GM12878 (cell line): Measurements from ENCODE around the gene SLC4A1. TPM values are rescaled to one million over a fixed set of nuclear protein-coding genes. Genes with fewer than 3 reads are reported as not detected.

Source experiments
- ATAC-seq: fragments of 200-7000 bp; cut with Tn5 transposase; 3 replicates; pipeline ENCODE4 v1.9.1; 2020; ENCODE audit warnings: mild to moderate bottlenecking, moderate library complexity
- BruUV-seq: library from RNA; stranded (reverse); fragments of 400-500 nt; replicated peaks from 2 replicates; lab custom pipeline; 2021; lab: Mats Ljungman, UMichigan
- CTCF ChIA-PET: fragments of 300-600 bp; sonication (Branson Sonifier 250); formaldehyde crosslinking; extraction: SDS; loops from one replicate; lab custom pipeline; 2021; ENCODE audit warnings: inconsistent platforms; lab: Yijun Ruan, JAX
- POLR2A ChIA-PET: fragments of 350-600 bp; formaldehyde crosslinking; extraction: SDS; loops from one replicate; lab custom pipeline; 2021; ENCODE audit warnings: inconsistent platforms; lab: Charles Lee
- RAD21 ChIA-PET: fragments of 300-600 bp; sonication (Branson Sonifier 250); formaldehyde crosslinking; loops from one replicate; lab custom pipeline; 2023; ENCODE audit warnings: antibody characterized with exemption; ENCODE audit not compliant: unreplicated experiment; lab: Charles Lee
- SMC1A ChIA-PET: fragments of 300-600 bp; sonication (Branson Sonifier 250); formaldehyde crosslinking; loops from one replicate; lab custom pipeline; 2023; ENCODE audit not compliant: unreplicated experiment, uncharacterized antibody; lab: Charles Lee
- DNase-seq: peaks from one replicate; pipeline ENCODE4 v3.0.0-alpha.2; 2011; ENCODE audit warnings: low read depth, low spot score
- FAIRE-seq: peaks from 3 replicates; lab custom pipeline; 2011; peaks lifted over from hg19 to GRCh38; lab: Jason Lieb, UNC
- H2AFZ ChIP-seq: 2 replicates; pipeline ENCODE4 v1.6.0; 2011; ENCODE audit warnings: low read depth, low read length, control low read depth; ENCODE audit not compliant: control insufficient read depth
- H3K27ac ChIP-seq: 2 replicates; pipeline ENCODE4 v1.5.1; 2011; ENCODE audit warnings: control low read depth; ENCODE audit not compliant: control insufficient read depth, insufficient read depth
- H3K27me3 ChIP-seq, 2 experiments: replicated peaks in 1 of 2; 2 replicates each; pipeline versions ENCODE4 v1.6.0 to v1.6.1; 2011; ENCODE audit warnings: low read length in 1 of 2; ENCODE audit not compliant: control insufficient read depth in 2 of 2, insufficient read depth in 2 of 2
- H3K36me3 ChIP-seq, 2 experiments: 2 replicates each; pipeline ENCODE4 v1.5.1; 2011; ENCODE audit warnings: low read length in 1 of 2; ENCODE audit not compliant: control insufficient read depth in 2 of 2, insufficient read depth in 2 of 2
- H3K4me1 ChIP-seq: 2 replicates; pipeline ENCODE4 v1.6.1; 2011; ENCODE audit warnings: mild to moderate bottlenecking, low read length, moderate library complexity, mixed read lengths; ENCODE audit not compliant: control insufficient read depth, insufficient read depth
- H3K4me2 ChIP-seq: 2 replicates; pipeline ENCODE4 v1.6.0; 2011; ENCODE audit warnings: control low read depth; ENCODE audit not compliant: control insufficient read depth, insufficient read depth
- H3K4me3 ChIP-seq: fragments of 200-600 bp; sonication (generic); 2 replicates; pipeline ENCODE4 v1.5.1; 2016
- H3K79me2 ChIP-seq: 2 replicates; pipeline ENCODE4 v1.6.0; 2011; ENCODE audit warnings: low read length; ENCODE audit not compliant: control insufficient read depth, insufficient read depth
- H3K9ac ChIP-seq: 2 replicates; pipeline ENCODE4 v1.8.0; 2011; ENCODE audit warnings: low read length, control low read depth, mixed read lengths; ENCODE audit not compliant: control insufficient read depth, insufficient read depth
- H3K9me3 ChIP-seq: replicated peaks from 3 replicates; pipeline ENCODE4 v1.5.1; 2011; ENCODE audit warnings: mild to moderate bottlenecking, low read length; ENCODE audit not compliant: control insufficient read depth, insufficient read depth
- H4K20me1 ChIP-seq: 2 replicates; pipeline ENCODE4 v1.6.0; 2011; ENCODE audit not compliant: control insufficient read depth, insufficient read depth
- ASH2L ChIP-seq: fragments of 300-600, 200-600 bp; sonication (generic); IDR thresholded peaks from 2 replicates; pipeline ENCODE4 v1.6.1; 2017; ENCODE audit warnings: low read depth, mild to moderate bottlenecking, borderline replicate concordance
- ATF2 ChIP-seq: IDR thresholded peaks from 2 replicates; pipeline ENCODE4 v1.6.1; 2012; ENCODE audit warnings: low read length, inconsistent platforms
- BACH1 ChIP-seq: fragments of 450-650 bp; IDR thresholded peaks from 2 replicates; pipeline ENCODE4 v1.6.1; 2017; ENCODE audit warnings: mild to moderate bottlenecking, borderline replicate concordance
- BMI1 ChIP-seq: fragments of 450-650 bp; IDR thresholded peaks from 2 replicates; pipeline ENCODE4 v1.6.1; 2016; ENCODE audit warnings: mild to moderate bottlenecking, moderate library complexity, borderline replicate concordance
- CBX3 ChIP-seq: fragments of 200-600 bp; sonication (generic); IDR thresholded peaks from 2 replicates; pipeline ENCODE4 v1.6.1; 2016; ENCODE audit warnings: low read depth, borderline replicate concordance
- EED ChIP-seq: sonication (generic); IDR thresholded peaks from 2 replicates; pipeline ENCODE4 v1.6.1; 2016; ENCODE audit warnings: antibody characterized with exemption, low read depth
- ESRRA ChIP-seq: IDR thresholded peaks from 2 replicates; pipeline ENCODE4 v1.6.1; 2012; ENCODE audit warnings: mild to moderate bottlenecking, low read length, improper control_type of control experiment
- HDAC6 ChIP-seq: fragments of 200-600 bp; sonication (generic); IDR thresholded peaks from one replicate; pipeline ENCODE4 v1.8.0; 2017; ENCODE audit warnings: antibody characterized with exemption; ENCODE audit not compliant: unreplicated experiment
- IKZF2 ChIP-seq, 2 experiments: fragments of 450-650 bp; IDR thresholded peaks; 2 replicates each; pipeline ENCODE4 v1.6.1; 2017; ENCODE audit warnings: mild to moderate bottlenecking in 2 of 2, moderate library complexity in 2 of 2
- NR2C2 ChIP-seq: IDR thresholded peaks from 2 replicates; pipeline ENCODE4 v1.6.1; 2011; ENCODE audit warnings: borderline replicate concordance, low read depth; ENCODE audit not compliant: control insufficient read depth, insufficient read length
- TARDBP ChIP-seq: IDR thresholded peaks from 2 replicates; pipeline ENCODE4 v1.6.1; 2016; ENCODE audit warnings: borderline replicate concordance
- TCF12 ChIP-seq: IDR thresholded peaks from 2 replicates; pipeline ENCODE4 v1.6.1; 2011; ENCODE audit warnings: low read depth, mild to moderate bottlenecking, low read length
- ZNF274 ChIP-seq: IDR thresholded peaks from one replicate; pipeline ENCODE4 v1.8.0; 2011; ENCODE audit not compliant: insufficient read length, insufficient read depth
- ZNF384 ChIP-seq: IDR thresholded peaks from 2 replicates; pipeline ENCODE4 v1.6.1; 2012; ENCODE audit warnings: low read depth, mild to moderate bottlenecking, low read length, improper control_type of control experiment, borderline replicate concordance
- WGBS: methylation state at CpG from one replicate; pipeline ENCODE4 v1.1.6; 2016; ENCODE audit warnings: low lambda C conversion rate; ENCODE audit not compliant: insufficient replicate concordance, insufficient coverage; ENCODE audit errors: missing lambda C conversion rate; 5-methylcytosine and 5-hydroxymethylcytosine counted together
- in situ Hi-C: fragments of 300-500 bp; cut with MboI; formaldehyde crosslinking; loops from 9 replicates; pipeline ENCODE4 v1.14.3; 2018; ENCODE audit warnings: mixed read lengths
- intact Hi-C: fragments of 100-400 bp; cut with micrococcal nuclease; formaldehyde crosslinking; loops from one replicate; pipeline ENCODE4 v1.14.2; 2022; ENCODE audit not compliant: unreplicated experiment
- polyA plus RNA-seq, 11 experiments: library from polyadenylated mRNA; depleted of rRNA in 4 of 11; unstranded in 6 of 11; stranded (reverse) in 5 of 11; fragments of >200 nt; fragmentation: Nextera tagmentation in 4 of 11; fragmentation: Illumina TruSeq in 1 of 11; extraction: Ambion mirVana in 4 of 11; extraction: Trizol in 1 of 11; gene quantifications; 1 replicate in 1 of 11; 2 replicates in 10 of 11; pipeline versions ENCODE4 v1.2.1 to v1.2.3, GENCODE V29; 2011 to 2016; ENCODE audit warnings: inconsistent platforms in 2 of 11, missing spikeins in 2 of 11, low read depth in 1 of 11
- total RNA-seq, 4 experiments: library from RNA; depleted of rRNA in 3 of 4; stranded (reverse); fragments of >200 nt in 3 of 4; fragmentation: Illumina TruSeq in 1 of 4; extraction: Trizol in 1 of 4; gene quantifications; 2 replicates each; pipeline versions ENCODE4 v1.2.1 to v1.2.3, GENCODE V29; 2013 to 2021

Gene SLC4A1
- total and polyA plus RNA-seq, 10 of the 15 experiments (the other 5 are each of a cell fraction or from before 2014, with no cell fraction given), result 0.03 TPM; not detected in 9

- ChIA-PET CTCF (interaction anchor here (1.5 kb wide), 1 partner anchor 168 kb away, joined by 3 read pairs; no protein-coding TSS in a partner anchor), RAD21 (no interaction called here), POLR2A (no interaction called here), SMC1A (no interaction called here)
- no peak for ATAC-seq
- no peak for FAIRE-seq
- no peaks in the 10 kb centered on the region for H3K79me2 ChIP-seq
- no peaks in the 10 kb centered on the region for H3K9me3 ChIP-seq
- H3K4me3 ChIP-seq, result no peak overlapping the region
- H3K36me3 ChIP-seq, result no peaks in the 10 kb centered on the region
- TF ChIP-seq BMI1 (no peak), ZNF384 (no peak)
- in situ Hi-C loops (no loop called here), intact Hi-C loops (no loop called here)
- 50% methylated on average over 4 of the region's 4 CpGs for WGBS
- BruUV-seq, result no TSS peak
- no peak overlapping the region for H3K4me2 ChIP-seq
- H3K27me3 ChIP-seq, result no peaks in the 10 kb centered on the region
- no peaks in the 10 kb centered on the region for H4K20me1 ChIP-seq
- DNase-seq, result no peak
- no peak overlapping the region for H2AFZ ChIP-seq
- no peak overlapping the region for H3K9ac ChIP-seq
- peaks cover 16% of the 10 kb centered on the region for H3K4me1 ChIP-seq
- no peak overlapping the region for H3K27ac ChIP-seq
Observed at GRCh38 chr17:44284024-44284400, 16.1 kb upstream of the SLC4A1 start.

- intact Hi-C loops (no loop called here), in situ Hi-C loops (no loop called here)
- H2AFZ ChIP-seq, result no peak overlapping the region
- DNase-seq (no peak), FAIRE-seq (no peak), ATAC-seq (no peak)
- no peak overlapping the region for H3K4me3 ChIP-seq
- POLR2A ChIA-PET, result interaction anchor here (0.7 kb wide), 1 partner anchor 968 kb away, joined by 3 read pairs; no protein-coding TSS in a partner anchor
- H3K27me3 ChIP-seq, result no peaks in the 10 kb centered on the region
- WGBS, result 88% methylated on average over 8 of the region's 8 CpGs
- no peaks in the 10 kb centered on the region for H3K9me3 ChIP-seq
- H3K4me2 ChIP-seq, result no peak overlapping the region
- RAD21 ChIA-PET, result no interaction called here
- no peak for TF ChIP-seq ASH2L
- no peak for TF ChIP-seq ZNF274
- TF ChIP-seq ATF2, result no peak
- no peak for TF ChIP-seq EED
- no peak for TF ChIP-seq BACH1
- TF ChIP-seq ESRRA, result no peak
- no peak for TF ChIP-seq IKZF2 (IDR thresholded peaks at IDR 0.05)
- TF ChIP-seq HDAC6, result no peak
- TF ChIP-seq TARDBP, result no peak
- TF ChIP-seq TCF12, result no peak
- no peak for TF ChIP-seq CBX3
- no peak for TF ChIP-seq NR2C2
- no peaks in the 10 kb centered on the region for H4K20me1 ChIP-seq
- peaks cover 16% of the 10 kb centered on the region for H3K4me1 ChIP-seq
- CTCF ChIA-PET, result no interaction called here
- H3K9ac ChIP-seq, result no peak overlapping the region
- SMC1A ChIA-PET, result no interaction called here
- no peaks in the 10 kb centered on the region for H3K36me3 ChIP-seq
- BruUV-seq, result no TSS peak
- H3K79me2 ChIP-seq, result no peaks in the 10 kb centered on the region
- no peak overlapping the region for H3K27ac ChIP-seq
Observed at GRCh38 chr17:44283344-44284023, 15.5 kb upstream of the SLC4A1 start.
